ENCODE results near the gene TXNL4B. TPM values are rescaled to one million over a fixed set of nuclear protein-coding genes. Genes with fewer than 3 reads are reported as not detected.

Gene TXNL4B
- total RNA-seq, 1 experiment from 2014 or later = 17.4 TPM

- Mint-ChIP-seq H3K4me3 (ENCODE audit: unreplicated experiment) (no peak overlapping the region), H3K27ac (ENCODE audit: low read depth, unreplicated experiment) (peak overlapping the region; percentile 76), H3K4me1 (ENCODE audit: insufficient read depth, unreplicated experiment) (no peaks in the 10 kb centered on the region), H3K36me3 (ENCODE audit: insufficient read depth, unreplicated experiment) (no peaks in the 10 kb centered on the region), H3K9me3 (ENCODE audit: unreplicated experiment) (no peaks in the 10 kb centered on the region), H3K27me3 (ENCODE audit: insufficient read depth, unreplicated experiment) (no peaks in the 10 kb centered on the region)
- no peak for TF ChIP-seq CTCF (IDR thresholded peaks at IDR 0.05; ENCODE audit: unreplicated experiment)
- intact Hi-C loops (cut with micrococcal nuclease) = loop anchor here (10.0 kb wide), 2 partner anchors 651 to 1071 kb away; no protein-coding TSS in a partner anchor
- CTCF ChIA-PET = interaction anchor here (0.7 to 8.6 kb wide), 6 partner anchors 8 to 1114 kb away, joined by 3 to 98 read pairs (median 17); no protein-coding TSS in a partner anchor
- POLR2A ChIA-PET = no interaction called here
- no TSS peak for BruUV-seq (replicated peaks)
- DNase-seq (ENCODE audit: unreplicated experiment) = no peak
These were observed 30.0 kb upstream of the TXNL4B start for GRCh38 chr16:72123426-72123825.

- Mint-ChIP-seq H3K27ac (ENCODE audit: low read depth, unreplicated experiment) (no peak overlapping the region), H3K9me3 (ENCODE audit: unreplicated experiment) (no peaks in the 10 kb centered on the region), H3K4me1 (ENCODE audit: insufficient read depth, unreplicated experiment) (no peaks in the 10 kb centered on the region), H3K4me3 (ENCODE audit: unreplicated experiment) (no peak overlapping the region), H3K27me3 (ENCODE audit: insufficient read depth, unreplicated experiment) (no peaks in the 10 kb centered on the region), H3K36me3 (ENCODE audit: insufficient read depth, unreplicated experiment) (no peaks in the 10 kb centered on the region)
- ChIA-PET CTCF (interaction anchor here (8.6 kb wide), 1 partner anchor 341 kb away, joined by 98 read pairs; no protein-coding TSS in a partner anchor), POLR2A (no interaction called here)
- intact Hi-C loops (cut with micrococcal nuclease) = loop anchor here (10.0 kb wide), 2 partner anchors 652 to 1072 kb away; no protein-coding TSS in a partner anchor
- TF ChIP-seq CTCF (IDR thresholded peaks at IDR 0.05; ENCODE audit: unreplicated experiment) = no peak
- no peak for DNase-seq (ENCODE audit: unreplicated experiment)
- BruUV-seq (replicated peaks) = no TSS peak
These were observed 29.5 kb upstream of the TXNL4B start for GRCh38 chr16:72122916-72123315.

- Mint-ChIP-seq H3K4me1 (ENCODE audit: insufficient read depth, unreplicated experiment) (no peaks in the 10 kb centered on the region), H3K9me3 (ENCODE audit: unreplicated experiment) (no peaks in the 10 kb centered on the region), H3K36me3 (ENCODE audit: insufficient read depth, unreplicated experiment) (no peaks in the 10 kb centered on the region), H3K4me3 (ENCODE audit: unreplicated experiment) (no peak overlapping the region), H3K27me3 (ENCODE audit: insufficient read depth, unreplicated experiment) (no peaks in the 10 kb centered on the region), H3K27ac (ENCODE audit: low read depth, unreplicated experiment) (no peak overlapping the region)
- no TSS peak for BruUV-seq (replicated peaks)
- intact Hi-C loops (cut with micrococcal nuclease) = loop anchor here (10.0 kb wide), 2 partner anchors 652 to 1072 kb away; no protein-coding TSS in a partner anchor
- TF ChIP-seq CTCF (IDR thresholded peaks at IDR 0.05; ENCODE audit: unreplicated experiment) = no peak
- ChIA-PET POLR2A (interaction anchor here (0.9 kb wide), 1 partner anchor 29 kb away, joined by 3 read pairs; the partner anchor contains the start of genes DHX38 and TXNL4B), CTCF (interaction anchor here (1.0 to 8.6 kb wide), 3 partner anchors 18 to 342 kb away, joined by 3 to 98 read pairs (median 3); no protein-coding TSS in a partner anchor)
- no peak for DNase-seq (ENCODE audit: unreplicated experiment)
These were observed 28.9 kb upstream of the TXNL4B start for GRCh38 chr16:72122308-72122707.

GRCh38 chr16:72120026-72120425 lies 26.6 kb upstream of the TXNL4B start:
- H3K4me1 Mint-ChIP-seq (ENCODE audit: insufficient read depth, unreplicated experiment) = no peaks in the 10 kb centered on the region
- DNase-seq (ENCODE audit: unreplicated experiment) = no peak
- no peaks in the 10 kb centered on the region for H3K36me3 Mint-ChIP-seq (ENCODE audit: insufficient read depth, unreplicated experiment)
- BruUV-seq (replicated peaks) = no TSS peak
- no peak overlapping the region for H3K4me3 Mint-ChIP-seq (ENCODE audit: unreplicated experiment)
- ChIA-PET CTCF (interaction anchor here (0.8 to 8.6 kb wide), 4 partner anchors 11 to 344 kb away, joined by 3 to 98 read pairs (median 6); no protein-coding TSS in a partner anchor), POLR2A (interaction anchor here (0.6 kb wide), 1 partner anchor 312 kb away, joined by 3 read pairs; the partner anchor contains the start of gene AP1G1)
- no peaks in the 10 kb centered on the region for H3K27me3 Mint-ChIP-seq (ENCODE audit: insufficient read depth, unreplicated experiment)
- no peak for TF ChIP-seq CTCF (IDR thresholded peaks at IDR 0.05; ENCODE audit: unreplicated experiment)
- H3K9me3 Mint-ChIP-seq (ENCODE audit: unreplicated experiment) = no peaks in the 10 kb centered on the region
- no peak overlapping the region for H3K27ac Mint-ChIP-seq (ENCODE audit: low read depth, unreplicated experiment)
- intact Hi-C loops (cut with micrococcal nuclease) = loop anchor here (10.0 kb wide), 2 partner anchors 655 to 1075 kb away; no protein-coding TSS in a partner anchor
